ENCODE data around the gene LIN7B.

Gene LIN7B

DNA sequence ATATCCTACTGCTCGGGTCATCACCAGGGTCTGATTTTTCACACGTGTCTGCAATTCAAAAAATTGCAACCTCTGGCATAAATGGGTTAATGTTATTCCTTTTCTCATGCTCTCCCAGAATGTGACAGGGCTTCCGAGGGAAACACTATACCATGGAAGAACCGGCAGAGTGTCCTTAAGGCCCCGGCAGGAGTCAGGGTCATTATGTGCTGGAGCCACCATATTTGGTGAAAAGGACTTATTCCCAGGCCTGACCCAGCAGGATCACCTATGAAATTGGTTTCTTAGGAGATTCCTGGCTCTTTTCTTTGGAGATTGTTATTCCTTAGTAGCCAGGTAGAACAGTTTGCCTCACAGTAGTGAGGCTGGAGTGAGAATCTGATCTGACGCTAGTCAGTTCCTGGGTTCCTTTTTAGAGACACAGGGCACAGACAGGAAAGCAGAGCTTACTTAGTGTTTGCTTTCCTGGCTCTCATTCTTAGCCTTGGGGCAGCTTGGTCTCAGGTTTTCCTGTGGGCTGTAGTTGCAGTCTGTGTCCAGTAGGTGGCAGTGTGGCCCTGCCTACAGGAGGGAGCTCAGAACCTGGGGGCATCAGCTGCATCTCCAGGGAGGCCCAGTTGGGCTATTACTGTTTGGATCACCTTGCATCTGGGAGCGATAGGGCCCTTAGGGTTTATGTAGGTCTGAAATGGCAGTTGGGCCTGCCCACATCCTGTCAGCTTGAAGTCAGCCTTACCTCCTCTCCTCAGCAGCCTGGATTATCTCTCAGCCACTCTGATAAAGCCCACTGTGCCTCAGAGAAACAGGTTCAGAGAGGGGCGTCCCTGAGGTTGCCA lies 16.5 kb upstream of the LIN7B start:
- DNase-seq, result peak; percentile 67

DNA sequence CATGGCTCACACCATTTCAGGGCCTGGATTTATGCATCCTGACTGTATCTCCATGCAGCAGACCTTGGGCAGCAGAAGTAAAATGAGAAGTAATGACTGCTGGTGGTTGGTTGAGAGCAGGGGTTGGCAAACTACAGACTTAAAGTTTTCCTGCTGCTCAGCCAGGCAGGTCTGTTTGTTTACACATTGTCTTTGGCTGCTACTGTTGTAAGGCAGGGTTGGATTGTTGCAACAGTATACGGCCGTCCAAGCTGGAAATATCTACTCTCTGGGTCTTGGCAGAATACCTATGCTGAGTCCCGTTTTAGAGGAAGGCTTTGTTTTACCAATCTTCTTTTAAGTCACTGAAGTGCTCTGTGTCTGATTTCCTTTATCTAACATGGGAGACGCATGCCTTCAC lies 15.4 kb upstream of the LIN7B start:
- no peak for DNase-seq

DNA sequence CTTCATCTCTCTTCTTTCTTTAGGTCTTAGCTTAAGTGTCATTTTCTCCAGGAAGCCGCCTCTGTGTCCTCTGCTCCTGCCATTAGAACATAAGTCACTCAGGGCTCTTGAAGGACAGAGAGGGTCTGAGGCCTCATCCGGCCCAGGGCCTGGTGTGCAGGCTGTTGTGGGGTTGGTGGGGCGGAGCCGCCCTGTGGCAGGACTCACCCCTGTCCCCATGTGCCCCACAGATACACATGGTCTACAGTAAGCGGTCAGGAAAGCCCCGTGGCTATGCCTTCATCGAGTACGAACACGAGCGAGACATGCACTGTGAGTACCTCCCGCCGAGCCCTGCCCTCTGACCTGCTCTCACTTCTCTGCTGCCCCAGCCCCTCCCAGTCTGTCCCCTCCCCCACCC lies 13.0 kb upstream of the LIN7B start:
- no peak for DNase-seq

DNA sequence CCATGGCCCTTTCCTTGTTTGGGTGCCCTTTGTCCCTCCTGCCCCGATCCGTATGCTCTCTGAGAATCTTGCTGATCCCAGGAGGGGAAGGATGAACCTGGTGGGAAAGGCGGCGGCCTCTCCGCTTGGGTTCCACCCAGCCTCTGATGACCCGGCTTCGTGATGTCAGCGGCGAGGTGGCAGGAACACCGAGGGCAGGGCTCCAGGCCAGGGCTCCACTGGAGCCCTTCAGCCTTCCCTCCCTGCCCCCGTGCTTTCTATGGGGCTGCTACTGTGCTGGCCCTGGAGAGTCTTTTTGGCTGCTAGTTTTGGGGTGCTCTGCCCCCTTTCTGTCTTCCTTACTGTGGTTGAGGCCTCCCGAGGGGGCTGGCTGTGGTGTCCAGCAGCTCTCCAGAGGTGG lies 11.9 kb upstream of the LIN7B start:
- DNase-seq, result no peak

DNA sequence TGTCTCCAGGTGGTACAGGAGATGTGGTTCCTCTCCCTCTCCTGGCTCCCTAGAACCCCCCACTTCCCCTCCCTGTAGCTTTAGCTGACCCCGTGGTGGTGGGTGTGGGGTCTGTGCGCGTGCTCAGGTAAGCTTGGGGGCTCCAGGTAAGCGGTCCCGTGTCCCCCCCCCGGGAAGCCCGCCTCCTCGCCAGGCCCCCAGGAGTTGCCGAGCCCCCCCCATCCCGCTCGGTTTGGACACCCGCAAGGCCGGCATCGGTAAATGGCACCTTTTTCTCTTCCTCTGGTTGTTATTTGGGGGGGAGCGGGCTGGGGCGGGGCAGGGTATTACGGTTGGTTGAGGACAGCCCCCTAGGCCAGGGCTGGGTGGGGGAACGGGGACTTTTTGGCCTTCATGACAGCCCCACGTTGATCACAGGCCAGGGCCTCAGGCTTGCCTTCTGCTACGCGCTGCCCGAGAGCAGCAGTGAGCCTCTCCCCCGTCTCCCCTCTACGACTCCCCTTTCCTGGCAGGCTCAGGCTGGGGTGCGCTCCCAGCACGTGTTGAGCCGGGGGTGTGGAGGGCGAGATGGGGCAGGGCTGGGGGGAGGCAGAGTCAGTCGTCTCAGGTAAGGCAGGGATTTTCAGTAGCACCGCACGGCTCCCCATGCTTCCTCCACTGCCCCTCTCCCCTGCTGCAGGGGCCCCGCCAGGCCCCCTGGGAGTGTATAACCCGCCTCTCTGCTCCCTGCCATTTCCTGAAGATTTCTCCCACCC lies 10.7 kb upstream of the LIN7B start:
- DNase-seq, result no peak

DNA sequence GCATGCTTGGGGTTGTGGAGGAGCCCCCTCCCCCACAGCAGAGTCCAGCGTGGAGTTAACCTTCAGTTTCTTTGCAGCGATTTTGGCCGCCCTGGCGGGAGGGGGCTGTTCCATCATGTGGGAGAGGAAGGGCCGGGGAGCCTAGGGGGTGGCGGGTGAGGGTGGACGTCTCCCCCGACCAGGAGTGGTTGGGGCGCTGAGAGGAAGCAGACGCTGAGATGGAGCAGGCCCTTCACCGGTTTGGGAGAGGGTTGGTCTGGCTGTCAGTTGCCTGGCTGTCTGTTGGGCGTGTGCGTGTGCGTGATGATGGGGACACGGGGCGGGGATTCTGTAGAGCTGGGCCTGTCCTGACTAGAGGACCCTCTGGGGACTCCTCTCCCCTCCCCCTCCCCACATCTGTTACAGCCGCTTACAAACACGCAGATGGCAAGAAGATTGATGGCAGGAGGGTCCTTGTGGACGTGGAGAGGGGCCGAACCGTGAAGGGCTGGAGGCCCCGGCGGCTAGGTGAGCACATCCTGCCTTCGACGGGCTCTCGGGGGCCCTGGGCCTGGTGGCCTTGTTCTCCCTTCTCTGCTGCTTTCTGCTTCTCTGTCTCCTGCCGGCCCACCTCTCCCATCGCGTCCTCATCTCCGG lies 9.8 kb upstream of the LIN7B start:
- DNase-seq, result no peak

DNA sequence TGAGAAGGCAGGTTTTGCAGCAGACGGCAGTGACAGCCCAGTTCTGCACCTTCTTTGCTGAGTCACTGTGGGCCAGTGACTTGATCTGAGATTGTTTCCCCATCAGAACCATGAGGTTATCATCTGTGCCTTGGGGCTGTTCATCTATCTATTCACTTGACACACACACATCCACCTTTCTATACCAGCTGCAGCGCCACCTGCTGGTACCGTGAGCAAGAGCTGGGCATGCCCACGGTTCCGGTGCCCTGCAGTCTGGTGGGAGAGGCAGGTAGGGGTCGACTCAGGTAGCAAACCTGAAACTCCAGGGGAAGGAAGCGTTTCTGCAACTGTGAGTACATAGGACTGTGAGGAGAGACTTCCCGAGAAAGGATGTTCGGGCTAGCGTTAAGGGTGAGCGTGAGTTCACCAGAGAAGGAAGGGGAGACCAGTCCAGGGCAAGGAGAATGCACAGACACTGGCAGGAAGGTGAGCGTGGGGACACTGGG lies 7.5 kb upstream of the LIN7B start:
- DNase-seq, result peak; percentile 50

DNA sequence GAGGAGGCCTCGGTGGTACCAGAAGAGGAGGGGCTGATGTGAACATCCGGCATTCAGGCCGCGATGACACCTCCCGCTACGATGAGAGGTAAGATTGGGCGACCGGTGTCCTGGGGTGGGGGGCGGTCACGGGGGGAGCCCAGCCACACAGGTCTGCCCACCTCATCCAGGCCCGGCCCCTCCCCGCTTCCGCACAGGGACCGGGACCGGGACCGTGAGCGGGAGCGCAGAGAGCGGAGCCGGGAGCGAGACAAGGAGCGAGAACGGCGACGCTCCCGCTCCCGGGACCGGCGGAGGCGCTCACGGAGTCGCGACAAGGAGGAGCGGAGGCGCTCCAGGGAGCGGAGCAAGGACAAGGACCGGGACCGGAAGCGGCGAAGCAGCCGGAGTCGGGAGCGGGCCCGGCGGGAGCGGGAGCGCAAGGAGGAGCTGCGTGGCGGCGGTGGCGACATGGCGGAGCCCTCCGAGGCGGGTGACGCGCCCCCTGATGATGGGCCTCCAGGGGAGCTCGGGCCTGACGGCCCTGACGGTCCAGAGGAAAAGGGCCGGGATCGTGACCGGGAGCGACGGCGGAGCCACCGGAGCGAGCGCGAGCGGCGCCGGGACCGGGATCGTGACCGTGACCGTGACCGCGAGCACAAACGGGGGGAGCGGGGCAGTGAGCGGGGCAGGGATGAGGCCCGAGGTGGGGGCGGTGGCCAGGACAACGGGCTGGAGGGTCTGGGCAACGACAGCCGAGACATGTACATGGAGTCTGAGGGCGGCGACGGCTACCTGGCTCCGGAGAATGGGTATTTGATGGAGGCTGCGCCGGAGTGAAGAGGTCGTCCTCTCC lies 6.3 kb upstream of the LIN7B start:
- no peak for DNase-seq

DNA sequence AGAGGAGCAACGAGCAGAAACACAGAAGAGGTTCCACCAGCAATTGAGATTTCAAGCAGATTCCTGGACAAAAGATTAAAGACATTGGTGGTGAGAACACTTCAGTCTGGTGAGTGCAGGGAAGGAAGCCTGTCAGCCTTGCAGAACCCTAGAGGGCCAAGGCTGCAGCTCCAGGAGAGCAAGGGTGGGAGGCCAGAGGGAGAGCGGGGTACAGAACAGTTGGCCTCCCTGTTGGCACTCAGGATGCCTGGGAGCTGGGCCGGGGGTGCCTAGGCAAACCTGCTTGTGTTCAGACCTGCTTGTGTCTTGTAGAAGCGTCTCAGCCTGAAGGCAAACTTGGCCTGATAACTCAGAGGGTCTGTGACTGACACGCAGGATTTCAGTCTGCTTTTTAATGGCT lies 5.1 kb upstream of the LIN7B start:
- no peak for DNase-seq

DNA sequence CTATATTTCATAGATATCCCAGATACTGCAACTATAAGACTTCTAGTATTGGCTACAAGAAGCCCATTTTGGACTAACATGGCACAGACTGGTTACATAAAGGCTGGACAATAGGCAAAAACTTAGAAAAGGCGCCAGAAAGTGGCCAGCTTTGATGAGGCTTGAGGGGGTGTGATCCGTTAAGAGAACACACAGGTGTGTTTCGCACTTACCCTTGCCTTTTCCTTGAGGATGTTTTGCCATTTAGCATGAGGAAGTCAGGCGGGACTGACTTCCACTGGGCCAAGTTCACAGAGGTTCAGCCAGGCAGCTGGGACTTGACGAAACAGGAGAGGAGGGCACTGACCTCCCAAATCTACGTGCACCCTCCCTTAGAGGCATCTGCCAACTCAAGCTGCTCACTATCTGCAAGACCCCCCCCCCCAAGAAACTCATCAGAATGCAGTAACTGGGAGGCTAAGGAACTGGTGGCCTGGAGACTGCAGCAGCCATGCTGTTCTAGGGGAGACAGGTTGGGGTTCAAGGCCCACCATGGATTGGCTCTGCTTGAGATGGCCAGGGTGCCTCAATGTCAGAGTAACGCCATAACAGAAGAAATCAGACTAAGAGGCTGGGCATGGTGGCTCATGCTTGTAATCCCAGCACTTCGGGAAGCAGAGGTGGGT lies 4.5 kb upstream of the LIN7B start:
- DNase-seq, result no peak

DNA sequence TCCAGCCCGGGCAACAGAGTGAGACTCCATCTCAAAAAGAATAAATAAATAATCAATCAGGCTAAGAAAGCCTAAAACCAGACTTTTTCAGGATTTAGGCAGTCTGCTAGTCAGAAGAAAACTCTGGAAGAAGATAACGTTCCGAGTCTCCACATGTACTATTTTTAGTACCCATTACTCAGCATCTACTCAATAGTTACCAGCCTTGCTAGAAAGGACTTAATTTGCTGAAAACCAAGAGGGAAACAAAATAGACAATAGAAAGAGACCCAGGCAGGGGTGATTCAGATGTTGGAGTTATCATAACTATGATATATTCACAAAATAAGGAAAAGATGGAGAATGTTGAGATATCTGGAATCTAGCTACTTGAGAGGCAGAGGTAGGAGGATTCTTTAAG lies 3.6 kb upstream of the LIN7B start:
- no peak for DNase-seq

DNA sequence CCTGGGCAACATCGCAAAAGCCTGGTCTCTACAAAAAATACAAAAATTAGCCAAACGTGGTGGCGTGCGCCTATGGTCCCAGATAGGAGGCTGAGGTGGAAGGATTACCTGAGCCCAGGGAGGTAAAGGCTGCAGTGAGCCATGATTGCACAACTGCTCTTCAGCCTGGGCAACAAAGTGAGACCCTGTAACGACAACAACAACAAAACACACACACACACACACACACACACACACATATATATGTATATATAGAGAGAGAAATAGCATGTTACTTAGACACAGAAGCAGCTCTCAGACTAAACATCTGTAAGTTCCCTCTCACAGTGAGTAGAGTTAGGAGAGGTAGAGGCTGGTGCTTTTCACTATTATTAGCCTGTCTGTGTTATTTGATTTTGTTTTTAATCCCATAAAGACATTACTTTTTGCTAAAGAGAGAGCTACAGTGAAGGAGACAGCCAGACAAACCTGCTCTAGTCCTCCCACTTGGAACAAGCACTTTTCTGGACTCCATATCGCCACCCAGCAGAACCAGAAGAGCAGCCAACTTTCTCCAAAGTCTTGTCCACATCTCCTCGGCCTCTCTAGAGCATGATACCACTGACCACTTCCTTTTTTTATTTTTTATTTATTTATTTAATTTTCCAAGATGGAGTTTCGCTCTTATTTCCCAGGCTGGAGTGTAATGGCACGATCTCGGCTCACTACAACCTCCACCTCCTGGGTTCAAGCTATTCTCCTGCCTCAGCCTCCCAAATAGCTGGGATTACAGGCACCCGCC lies 2.8 kb upstream of the LIN7B start:
- DNase-seq, result no peak

DNA sequence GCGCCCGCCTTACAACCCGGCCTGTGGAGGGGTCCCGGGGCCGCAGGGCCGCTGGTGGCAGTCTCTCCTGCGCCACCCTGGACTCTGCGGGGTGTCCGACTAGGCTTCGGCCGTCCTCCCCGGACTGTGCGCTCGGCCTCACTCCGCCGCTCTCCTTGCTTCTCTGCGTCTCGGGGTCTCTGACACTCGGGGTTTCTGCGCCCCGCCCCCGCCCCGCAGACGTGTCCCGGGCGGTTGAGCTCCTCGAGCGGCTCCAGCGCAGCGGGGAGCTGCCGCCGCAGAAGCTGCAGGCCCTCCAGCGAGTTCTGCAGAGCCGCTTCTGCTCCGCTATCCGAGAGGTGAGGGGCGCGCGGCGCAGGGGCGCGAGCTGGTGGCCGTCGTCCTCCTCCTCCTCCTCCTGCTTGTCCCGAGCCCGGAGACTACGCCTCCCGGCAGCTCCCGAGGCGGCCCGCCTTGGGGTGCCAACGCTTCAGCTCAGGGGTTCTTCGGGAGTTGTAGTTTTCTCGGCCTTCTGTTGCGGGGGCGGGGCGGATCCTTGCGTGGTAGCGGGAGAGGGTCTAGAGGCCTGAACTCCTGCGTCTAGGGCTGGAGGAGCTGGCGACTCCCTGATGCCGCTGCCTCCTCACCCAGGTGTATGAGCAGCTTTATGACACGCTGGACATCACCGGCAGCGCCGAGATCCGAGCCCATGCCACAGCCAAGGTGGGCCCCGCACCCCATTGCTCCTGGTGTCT lies 627 bp downstream of the LIN7B start:
- peak; percentile 31 for DNase-seq

DNA sequence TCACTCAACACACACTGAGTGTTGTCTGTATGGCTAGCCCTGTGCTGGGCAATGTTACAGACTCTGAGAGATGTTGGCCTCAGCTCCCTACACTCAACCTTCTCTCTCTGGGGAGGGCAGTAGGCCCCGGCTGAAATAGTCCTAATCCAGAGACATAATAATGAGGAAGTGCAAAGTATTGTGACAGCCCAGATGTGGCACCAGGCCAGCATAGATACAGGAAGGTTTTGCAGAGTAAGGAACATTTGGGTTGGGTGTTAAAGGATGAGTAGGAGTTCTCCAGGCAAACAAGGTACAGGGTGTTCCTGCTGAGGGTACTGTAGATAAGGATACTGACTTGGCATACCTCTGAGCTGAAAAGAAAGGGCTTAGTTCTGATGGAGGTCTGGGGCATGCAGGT lies 2.4 kb downstream of the LIN7B start:
- DNase-seq, result no peak

DNA sequence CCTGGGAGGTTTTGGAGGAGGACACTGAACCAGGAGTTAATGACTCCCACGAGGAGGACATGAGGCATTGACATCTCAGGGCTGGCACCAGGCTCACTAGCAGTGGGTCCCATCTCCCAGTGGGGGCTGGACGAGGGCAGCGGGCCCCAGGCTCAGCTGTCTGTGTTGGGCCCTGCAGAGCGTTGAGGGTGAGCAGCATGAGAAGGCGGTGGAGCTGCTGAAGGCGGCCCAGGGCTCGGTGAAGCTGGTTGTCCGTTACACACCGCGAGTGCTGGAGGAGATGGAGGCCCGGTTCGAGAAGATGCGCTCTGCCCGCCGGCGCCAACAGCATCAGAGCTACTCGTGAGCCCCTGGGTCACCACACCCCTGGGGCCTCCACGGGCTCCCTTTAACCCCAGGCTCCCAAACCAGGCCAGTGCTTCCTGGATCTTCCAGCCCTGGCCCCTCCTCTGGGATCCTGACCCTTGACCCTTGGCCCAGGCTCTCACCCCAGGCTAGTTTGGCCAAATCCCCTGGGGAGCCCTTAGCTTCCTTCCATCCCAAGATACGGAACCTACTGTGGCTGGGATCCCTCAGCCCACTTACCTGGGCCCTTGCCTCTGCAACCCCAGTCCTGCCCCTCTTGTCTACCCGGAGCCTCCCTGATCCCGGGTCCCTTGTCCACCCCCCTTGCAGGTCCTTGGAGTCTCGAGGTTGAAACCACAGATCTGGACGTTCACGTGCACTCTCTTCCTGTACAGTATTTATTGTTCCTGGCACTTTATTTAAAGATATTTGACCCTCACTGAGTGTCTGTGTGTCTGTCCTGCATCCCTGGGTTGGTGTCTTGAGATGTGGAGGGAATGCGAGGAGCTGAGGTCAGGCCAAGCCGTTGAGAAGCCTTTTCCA lies 3.8 kb downstream of the LIN7B start:
- DNase-seq, result no peak

DNA sequence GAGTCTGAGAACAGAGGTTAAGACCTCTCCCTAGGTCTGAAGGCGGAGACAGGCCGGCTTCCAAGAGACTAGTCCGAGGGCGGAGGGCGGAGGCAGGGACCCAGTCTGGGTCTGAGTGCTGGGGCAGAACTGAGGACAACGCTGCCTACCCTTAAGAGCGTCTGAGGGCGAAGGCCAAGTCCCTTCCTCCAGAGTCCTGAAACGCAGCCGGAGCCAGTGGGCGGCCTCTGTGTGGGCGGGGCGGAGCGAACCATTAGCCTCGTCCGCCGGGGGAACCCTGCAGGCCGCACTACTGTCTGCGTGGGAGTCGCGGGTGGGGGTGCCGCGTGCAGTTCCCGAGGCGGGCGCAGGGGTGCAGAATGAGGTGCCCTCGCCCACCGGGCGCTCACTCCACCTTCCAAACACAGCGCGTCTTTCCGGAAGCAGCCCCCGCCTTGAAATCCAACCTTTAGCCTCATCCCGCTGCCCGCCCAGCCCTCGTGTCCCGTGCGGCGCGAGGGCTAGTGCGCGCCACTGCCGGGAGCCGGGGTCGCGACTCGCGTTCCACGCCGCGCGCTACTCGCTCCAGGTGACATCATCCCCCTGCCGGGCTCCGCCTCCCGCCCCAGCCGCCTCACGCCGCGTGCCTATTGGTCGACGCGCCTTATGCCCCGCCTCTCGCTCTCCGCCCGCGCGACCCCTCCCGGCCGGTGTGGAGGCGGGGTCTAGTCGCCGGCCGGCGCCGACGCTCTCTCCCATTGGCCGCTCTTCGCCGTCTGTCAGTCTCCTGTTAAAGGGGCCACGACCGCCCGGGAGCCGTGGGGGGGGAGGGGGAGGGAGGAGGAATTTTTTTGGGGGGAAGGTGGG lies 4.6 kb downstream of the LIN7B start, which contains the start of gene C19orf73:
Gene C19orf73, minus strand, starts transcription at position 579 of the 846 bp plus-strand sequence. Its CDS starts 121 bp downstream, at position 458.
- peak; percentile 90 for DNase-seq

DNA sequence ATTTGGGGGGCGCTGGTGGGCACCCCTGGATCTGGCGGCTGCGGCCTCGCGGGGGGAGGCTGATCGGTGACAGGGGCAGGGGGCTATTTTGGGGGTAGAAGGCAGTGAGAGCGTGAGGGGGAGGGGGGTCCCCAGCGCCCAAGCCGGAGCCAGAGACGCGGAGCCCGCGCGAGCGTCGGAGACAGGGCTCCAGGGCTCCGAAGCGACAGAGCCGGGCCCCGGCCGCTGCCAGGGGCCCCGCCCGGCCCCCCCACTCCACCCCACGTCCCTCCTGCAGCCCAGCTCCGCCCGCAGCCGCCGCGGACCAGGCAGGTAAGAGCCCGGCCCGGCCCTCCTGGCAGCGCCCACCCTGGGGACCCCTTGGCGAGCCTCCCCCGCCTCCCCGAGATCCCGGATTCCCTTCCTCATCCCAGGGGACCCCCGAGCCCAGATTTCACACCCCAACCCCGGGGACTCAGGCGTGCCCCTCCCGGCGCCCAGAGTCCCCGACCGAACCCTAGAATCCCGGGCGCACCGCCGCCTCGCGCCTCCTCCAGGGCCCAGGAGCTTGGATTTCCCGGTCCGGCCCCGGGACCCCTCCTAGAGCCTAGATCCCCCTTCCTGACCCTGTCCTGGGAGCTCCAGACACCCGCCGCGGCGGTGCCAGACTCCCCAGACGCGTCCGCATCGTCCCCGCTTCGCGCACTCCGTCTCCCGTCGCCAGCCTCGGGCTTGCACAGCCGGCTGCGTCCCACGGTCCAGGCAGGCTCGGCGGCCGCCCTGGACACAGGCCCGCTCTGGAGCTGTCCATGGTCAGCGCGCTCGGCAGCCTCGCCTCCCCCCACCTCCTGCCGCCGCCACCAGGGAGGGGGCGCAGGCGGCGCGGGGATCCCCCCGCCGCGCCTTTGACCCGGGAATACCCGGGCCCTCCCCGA lies 5.5 kb downstream of the LIN7B start, which contains the start of gene PPFIA3:
Gene PPFIA3, plus strand, starts transcription at position 134 of the 914 bp plus-strand sequence. CDS start 8,330 bp downstream, outside the sequence.
- no peak for DNase-seq
